HG03469 (cell line): ENCODE measurements around the gene USP46.
A peak's percentile ranks its signal among the peaks of the same experiment; 100 is the strongest.

ENCODE experiments used
- ATAC-seq: cut with Tn5 transposase; IDR thresholded peaks from one replicate; pipeline ENCODE4 v1.9.1; 2021; ENCODE audit warnings: mild to moderate bottlenecking, moderate library complexity, moderate number of reproducible peaks; ENCODE audit not compliant: unreplicated experiment

USP46 gene

GRCh38 chr4:52659001-52659721, at the start of gene USP46:
Gene USP46 (minus strand): TSS chr4:52659301. CDS start chr4:52659150, 151 bp downstream.
- ATAC-seq = peak; percentile 66

DNA sequence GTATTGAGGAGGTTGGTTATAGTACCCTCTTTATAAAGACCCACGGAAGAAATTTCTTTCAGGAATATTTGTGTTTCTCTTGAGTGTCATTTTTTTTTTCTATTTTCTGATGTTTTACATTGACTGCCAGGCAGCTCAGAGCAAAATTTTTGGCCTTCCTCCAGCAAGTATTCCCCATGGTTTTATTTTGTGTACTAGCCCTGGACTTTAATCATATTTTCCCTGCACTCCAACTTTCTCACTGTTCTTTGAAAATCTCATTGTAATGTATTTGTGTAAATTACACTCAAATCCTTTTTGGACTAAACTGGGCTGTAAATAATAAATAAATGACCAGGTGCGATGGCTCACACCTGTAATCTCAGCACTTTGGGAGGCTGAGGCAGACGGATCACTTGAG, 45.6 kb upstream of the USP46 start:
- ATAC-seq = no peak

DNA sequence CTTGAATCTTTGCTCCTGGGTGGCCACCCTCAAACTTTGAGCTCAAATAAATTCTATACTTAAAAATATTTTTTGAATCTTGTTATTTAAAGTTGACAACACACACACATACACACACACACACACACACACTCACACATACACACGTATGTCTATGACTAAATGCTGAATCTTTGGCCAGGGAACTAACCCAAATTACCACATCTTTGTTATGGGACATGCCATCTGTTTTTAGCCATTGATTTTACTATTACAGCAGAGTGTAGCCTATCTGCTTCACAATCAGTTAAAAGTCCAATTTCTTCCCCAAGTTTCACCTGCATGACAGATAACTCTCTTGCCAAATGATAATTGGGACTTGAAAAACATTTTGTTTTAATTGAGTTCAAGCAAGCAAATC, 45.0 kb upstream of the USP46 start:
- ATAC-seq = no peak

GRCh38 chr4:52701207-52701606, 42.1 kb upstream of the USP46 start:
- ATAC-seq = peak; percentile 95

DNA sequence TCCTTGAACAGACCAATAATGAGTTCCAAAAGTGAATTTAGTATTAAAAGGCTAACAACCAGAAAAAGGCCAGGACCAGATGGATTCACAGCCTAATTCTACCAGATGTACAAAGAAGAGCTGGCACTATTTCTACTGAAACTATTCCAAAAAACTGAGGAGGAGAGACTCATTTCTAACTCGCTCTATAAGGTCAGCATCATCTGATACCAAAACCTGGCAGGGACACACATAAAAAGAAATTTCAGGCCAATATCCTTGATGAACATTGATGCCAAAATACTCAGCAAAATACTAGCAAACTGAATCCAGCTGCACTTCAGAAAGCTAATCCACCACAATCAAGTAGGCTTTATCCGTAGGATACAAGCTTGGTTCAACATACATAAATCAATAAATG, 35.8 kb upstream of the USP46 start:
- ATAC-seq = no peak

DNA sequence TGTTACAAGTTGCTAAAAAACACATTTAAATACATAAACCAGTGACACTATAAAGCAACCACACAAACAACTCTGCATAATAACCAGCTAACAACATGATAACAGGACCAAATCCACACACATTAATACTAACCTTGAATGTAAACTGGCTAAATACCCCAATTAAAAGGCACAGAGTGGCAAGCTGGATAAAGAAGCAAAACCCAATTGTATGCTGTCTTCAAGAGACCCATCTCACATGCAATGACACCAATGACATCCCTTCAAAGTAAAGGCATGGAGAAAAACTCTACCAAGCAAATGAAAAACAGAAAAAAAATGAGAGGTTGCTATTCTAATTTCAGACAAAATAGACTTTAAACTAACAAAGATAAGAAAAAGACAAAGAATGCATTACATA, 34.4 kb upstream of the USP46 start:
- ATAC-seq = no peak

GRCh38 chr4:52689096-52689495, 30.0 kb upstream of the USP46 start:
- ATAC-seq = no peak

- no peak for ATAC-seq
Observed at GRCh38 chr4:52687696-52688095, 28.6 kb upstream of the USP46 start.

GRCh38 chr4:52685316-52685715, 26.2 kb upstream of the USP46 start:
- no peak for ATAC-seq

- no peak for ATAC-seq
Observed at GRCh38 chr4:52684896-52685295, 25.8 kb upstream of the USP46 start.

DNA sequence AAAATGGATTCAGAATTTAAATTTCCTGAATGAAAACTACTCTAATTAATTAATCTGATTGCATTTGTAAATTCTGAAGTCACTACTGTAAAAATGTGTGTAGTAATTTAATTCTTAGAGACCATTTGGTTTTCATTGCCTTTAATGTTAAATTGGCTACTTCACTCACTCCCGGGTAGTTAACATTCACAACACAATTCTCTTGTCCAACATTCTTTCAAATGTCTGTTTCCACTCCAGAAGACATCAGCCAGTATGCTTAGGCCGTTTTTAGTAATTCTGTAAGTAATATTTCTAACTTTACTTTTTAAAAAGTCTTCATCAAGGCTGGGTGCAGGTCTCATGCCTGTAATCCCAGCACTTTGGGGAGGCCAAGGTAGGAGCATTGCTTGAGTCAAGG, 21.3 kb upstream of the USP46 start:
- ATAC-seq = no peak

DNA sequence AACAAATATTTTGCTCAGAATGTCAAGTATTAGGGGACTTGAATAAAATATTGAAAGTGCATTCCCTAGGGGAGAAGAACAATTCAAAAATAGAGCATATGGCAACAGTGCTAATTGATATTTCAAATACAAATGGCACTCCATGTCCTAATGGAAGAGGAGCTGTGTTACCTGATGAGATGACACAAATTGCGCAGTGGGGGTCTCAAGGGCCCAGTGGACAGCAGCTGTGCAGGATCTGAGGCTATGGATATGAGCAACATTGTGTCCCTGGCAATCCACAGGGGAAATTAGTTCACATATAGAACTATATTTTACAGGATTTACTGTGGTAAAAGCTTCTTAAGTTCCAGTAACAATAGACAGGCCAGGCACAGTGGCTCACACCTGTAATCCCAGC, 17.4 kb upstream of the USP46 start:
- ATAC-seq = no peak

GRCh38 chr4:52675111-52675510, 16.0 kb upstream of the USP46 start:
- no peak for ATAC-seq

GRCh38 chr4:52670739-52671138, 11.6 kb upstream of the USP46 start:
- no peak for ATAC-seq

- ATAC-seq = no peak
Observed at GRCh38 chr4:52670121-52670520, 11.0 kb upstream of the USP46 start.

DNA sequence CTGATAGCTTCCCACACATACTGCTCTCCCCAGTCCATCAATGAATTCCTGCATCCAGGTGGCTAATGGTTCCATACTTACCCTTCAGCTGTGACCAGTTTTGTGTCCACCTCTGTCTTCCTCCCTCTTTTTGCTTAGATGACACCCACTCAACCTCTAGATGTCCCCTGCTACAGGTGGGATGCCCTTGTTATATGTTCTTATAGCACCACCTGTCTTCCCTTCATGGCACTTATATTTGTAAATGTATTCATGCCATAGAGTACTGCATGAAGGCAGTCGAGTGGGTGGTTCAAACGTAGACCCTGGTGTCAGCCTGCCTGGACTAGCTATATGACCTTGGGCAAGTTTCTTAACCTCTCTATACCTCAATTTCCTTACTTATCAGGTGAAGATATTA, 6.5 kb upstream of the USP46 start:
- peak; percentile 85 for ATAC-seq

DNA sequence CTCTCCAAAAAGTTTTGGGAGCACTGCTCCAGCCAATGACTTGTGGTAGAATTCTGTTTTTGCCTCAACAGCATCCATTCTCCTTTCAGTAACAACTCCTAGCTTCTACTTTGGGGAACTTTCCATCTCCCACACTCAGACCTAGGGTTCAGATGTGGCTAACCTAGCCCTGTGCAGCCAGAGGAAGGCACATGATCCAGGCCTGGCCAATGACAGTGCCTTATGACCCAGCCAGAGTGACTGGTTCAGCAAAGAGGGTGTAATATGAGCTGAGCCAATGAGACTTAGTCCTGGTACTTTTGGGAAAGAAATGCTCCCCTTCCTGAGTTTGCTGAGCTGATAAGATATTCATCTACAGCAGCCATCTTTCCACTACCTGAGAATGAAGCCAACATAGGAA, 5.4 kb upstream of the USP46 start:
- peak; percentile 35 for ATAC-seq

GRCh38 chr4:52661966-52662690, 3.0 kb upstream of the USP46 start:
- no peak for ATAC-seq

- no peak for ATAC-seq
Observed at GRCh38 chr4:52660643-52661042, 1.5 kb upstream of the USP46 start.

GRCh38 chr4:52659722-52660261, 691 bp upstream of the USP46 start:
- ATAC-seq = no peak

- ATAC-seq = peak; percentile 15
Observed at GRCh38 chr4:52658641-52659000, 480 bp downstream of the USP46 start.
